NCI-H2196 treated with DMSO at 0.1 percent for 48 hours (cell line): ENCODE data around the gene TACR1.
"Not testable (repeated sequence)": the region's sequence is repeated elsewhere in the genome, so short reads cannot be mapped to it uniquely, and the experiment has no call there.

Experiments
- DNase-seq: peaks from one replicate; lab custom pipeline; 2025; ENCODE audit not compliant: unreplicated experiment; lab: John Stamatoyannopoulos, UW

Gene TACR1

GRCh38 chr2:75094405-75094804 is 104.9 kb downstream of the TACR1 start:
- DNase-seq, result no peak

GRCh38 chr2:75090770-75091515 is 108.4 kb downstream of the TACR1 start:
- DNase-seq, result no peak

GRCh38 chr2:75089471-75089870 is 109.8 kb downstream of the TACR1 start:
- DNase-seq, result no peak

GRCh38 chr2:75088791-75089190 is 110.5 kb downstream of the TACR1 start:
- no peak for DNase-seq

GRCh38 chr2:75087736-75088135 is 111.6 kb downstream of the TACR1 start:
- no peak for DNase-seq

- no peak for DNase-seq
These were observed 119.7 kb downstream of the TACR1 start for GRCh38 chr2:75079575-75079974.

- no peak for DNase-seq
These were observed 121.4 kb downstream of the TACR1 start for GRCh38 chr2:75077909-75078308.

GRCh38 chr2:75076088-75076487 is 123.2 kb downstream of the TACR1 start:
- DNase-seq, result no peak

- no peak for DNase-seq
These were observed 124.6 kb downstream of the TACR1 start for GRCh38 chr2:75074708-75075107.

- no peak for DNase-seq
These were observed 125.1 kb downstream of the TACR1 start for GRCh38 chr2:75074228-75074627.

- DNase-seq, result no peak
These were observed 127.6 kb downstream of the TACR1 start for GRCh38 chr2:75071766-75072165.

- no peak for DNase-seq
These were observed 130.8 kb downstream of the TACR1 start for GRCh38 chr2:75068546-75068945.

GRCh38 chr2:75067506-75067905 is 131.8 kb downstream of the TACR1 start:
- no peak for DNase-seq

- no peak for DNase-seq
These were observed 133.0 kb downstream of the TACR1 start for GRCh38 chr2:75066121-75066902.

GRCh38 chr2:75065402-75066008 is 133.8 kb downstream of the TACR1 start:
- no peak for DNase-seq

- DNase-seq, result no peak
These were observed 134.5 kb downstream of the TACR1 start for GRCh38 chr2:75064691-75065396.

- no peak for DNase-seq
These were observed 135.4 kb downstream of the TACR1 start for GRCh38 chr2:75063906-75064305.

GRCh38 chr2:75058427-75058826 is 140.9 kb downstream of the TACR1 start:
- DNase-seq, result no peak

GRCh38 chr2:75057150-75057549 is 142.2 kb downstream of the TACR1 start:
- not testable (repeated sequence) for DNase-seq

- DNase-seq, result no peak
These were observed 143.3 kb downstream of the TACR1 start for GRCh38 chr2:75055820-75056675.
